PC-9 (cell line): ENCODE measurements around the gene USP10.

Source experiments
- CTCF ChIP-seq: fragments of 200-600 bp; sonication (generic); conservative IDR thresholded peaks from 2 replicates; pipeline ENCODE4 v1.6.1; 2017; ENCODE audit warnings: mixed run types, antibody characterized with exemption, mild to moderate bottlenecking, moderate library complexity
- EZH2 ChIP-seq: fragments of 200-600 bp; sonication (generic); IDR thresholded peaks from 2 replicates; pipeline ENCODE4 v1.8.0; 2017; ENCODE audit warnings: antibody characterized with exemption, low read depth

- TF ChIP-seq CTCF, result no peak
- no peak for TF ChIP-seq EZH2
Observed at GRCh38 chr16:84717484-84717883, 17.7 kb downstream of the USP10 start.
